Stimulated activated CD8-positive, alpha-beta memory T cell treated with anti-CD3 and anti-CD28 coated beads, Interleukin-7, amount 100 ng/mL, for 48 hours (primary cell): ENCODE data around the gene PPP2R2B.

Experiments
- DNase-seq, 2 donors: peaks; one replicate each; pipeline ENCODE4 v3.0.0-alpha.2; 2020; ENCODE audit warnings: low read depth in 1 of 2; ENCODE audit errors: extremely low read depth in 1 of 2

PPP2R2B gene

GRCh38 chr5:146878476-146879172, at the start of gene PPP2R2B:
Gene PPP2R2B, minus strand, starts transcription at chr5:146878757.
- DNase-seq = peak in 1 of 2 donors; percentile 15

GRCh38 chr5:146924132-146924531, 45.6 kb upstream of the PPP2R2B start:
- no peak for DNase-seq

DNA sequence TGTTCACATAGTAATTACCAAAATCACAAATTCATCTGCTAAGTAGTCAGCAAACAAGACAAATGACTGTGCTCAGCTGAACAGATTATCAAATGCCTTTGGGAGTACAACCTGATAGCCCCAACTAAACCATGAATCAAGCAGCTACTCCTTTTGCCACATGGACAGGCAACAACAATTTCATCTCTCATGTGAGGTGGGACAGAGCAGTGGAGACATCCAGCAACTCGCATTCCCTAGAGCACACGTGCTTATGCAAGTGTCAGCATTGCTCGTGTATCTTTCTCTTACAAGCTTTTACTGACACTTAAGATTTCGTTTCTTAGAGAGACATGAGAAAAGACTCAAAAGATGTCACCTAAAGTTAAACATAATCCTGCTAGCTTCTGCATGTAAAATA, 42.7 kb upstream of the PPP2R2B start:
- no peak for DNase-seq

GRCh38 chr5:146920351-146920881, 41.9 kb upstream of the PPP2R2B start:
- DNase-seq = no peak

DNA sequence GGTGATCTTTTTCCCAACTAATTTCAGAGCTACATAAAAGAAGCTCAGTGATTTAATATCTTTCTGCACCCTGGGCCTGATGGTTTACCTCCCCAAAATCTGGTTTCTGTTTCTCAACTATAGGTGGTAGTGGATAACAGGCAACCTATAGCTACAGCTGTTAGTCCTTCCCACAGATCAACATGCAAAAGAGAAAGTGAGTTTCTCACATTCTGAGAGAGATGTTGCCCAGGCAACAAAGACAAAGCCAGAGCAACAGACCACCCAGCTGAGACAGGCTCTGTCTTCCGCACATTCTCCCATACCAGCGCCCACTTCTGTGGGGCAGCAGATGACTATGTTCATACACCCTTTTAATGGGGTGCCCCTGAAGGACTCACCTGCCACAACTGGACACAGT, 40.7 kb upstream of the PPP2R2B start:
- no peak for DNase-seq

DNA sequence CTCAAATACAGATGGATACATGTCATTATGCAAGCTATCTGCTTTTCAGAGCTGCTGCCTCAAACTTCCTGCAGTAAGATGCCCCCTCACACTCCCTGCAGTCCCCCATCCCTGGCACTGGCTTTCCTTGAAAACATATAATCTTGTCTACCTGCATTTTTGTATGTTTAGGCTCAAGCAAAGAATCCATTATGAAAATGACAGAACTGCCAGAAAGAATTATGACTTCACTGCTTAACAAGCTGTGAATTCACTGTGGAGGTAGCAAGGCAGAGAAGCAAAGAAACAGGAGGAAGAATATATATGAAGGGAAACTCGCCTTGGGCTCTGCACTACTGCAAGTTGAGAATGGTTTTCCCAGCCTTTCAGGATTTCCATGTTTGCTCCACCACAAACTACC, 39.4 kb upstream of the PPP2R2B start:
- DNase-seq = no peak

DNA sequence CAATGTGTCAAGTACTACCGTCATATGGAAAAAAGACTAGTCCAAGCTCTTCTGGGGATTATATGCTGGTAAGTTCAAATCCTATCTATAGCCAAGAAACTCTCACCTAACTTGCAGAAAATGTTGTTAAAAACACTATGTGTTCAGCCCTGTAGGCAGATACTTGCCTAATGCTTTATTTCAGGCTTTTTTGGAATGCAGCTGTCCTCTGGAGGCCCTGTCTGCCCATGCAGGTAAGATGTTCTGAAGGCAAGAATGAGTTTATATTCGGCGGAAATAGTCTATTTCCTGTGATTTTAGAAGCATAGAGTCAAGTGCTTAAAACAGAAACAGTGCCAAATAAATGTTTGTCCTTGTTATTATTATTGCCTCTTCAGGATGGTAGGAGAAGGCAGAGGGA, 34.3 kb upstream of the PPP2R2B start:
- no peak for DNase-seq

- DNase-seq = no peak
Observed at GRCh38 chr5:146910239-146910638, 31.7 kb upstream of the PPP2R2B start.

DNA sequence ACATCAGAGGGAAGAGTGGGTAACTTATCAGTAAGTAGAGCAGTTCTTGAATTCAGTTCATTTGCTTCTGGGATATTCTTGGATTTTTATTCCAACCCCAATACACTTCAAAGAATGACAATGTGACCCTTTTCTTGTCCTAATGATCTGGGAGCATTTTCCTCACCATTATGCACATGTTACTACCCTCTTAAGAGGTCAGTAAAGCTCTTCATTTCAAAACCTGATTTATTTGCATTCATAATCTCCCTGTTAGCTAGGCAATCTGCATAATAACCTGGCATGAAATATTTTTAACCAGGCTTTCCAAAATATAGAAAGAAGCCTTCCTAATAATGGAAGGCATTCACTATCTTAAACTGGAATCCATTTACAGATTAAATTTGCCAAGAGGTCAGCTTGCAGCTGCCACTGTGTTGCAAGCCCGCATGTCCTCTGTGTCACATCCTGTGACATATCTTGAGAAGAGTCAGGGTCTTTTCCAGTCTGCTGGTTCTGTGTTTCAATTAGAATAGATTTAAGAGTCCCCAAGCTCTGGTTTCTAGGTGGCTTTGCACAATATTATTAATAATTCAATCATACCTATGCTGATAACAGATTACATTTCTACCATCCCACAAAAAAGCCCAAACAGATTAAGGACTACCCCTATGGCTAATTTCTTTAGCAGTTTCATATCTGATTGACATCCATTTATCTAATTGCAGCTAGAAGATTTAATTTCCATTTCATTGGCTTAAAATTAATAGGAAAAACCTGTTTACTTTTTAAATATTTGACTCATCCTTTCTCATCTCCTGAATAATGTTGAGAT, 30.9 kb upstream of the PPP2R2B start:
- no peak for DNase-seq

DNA sequence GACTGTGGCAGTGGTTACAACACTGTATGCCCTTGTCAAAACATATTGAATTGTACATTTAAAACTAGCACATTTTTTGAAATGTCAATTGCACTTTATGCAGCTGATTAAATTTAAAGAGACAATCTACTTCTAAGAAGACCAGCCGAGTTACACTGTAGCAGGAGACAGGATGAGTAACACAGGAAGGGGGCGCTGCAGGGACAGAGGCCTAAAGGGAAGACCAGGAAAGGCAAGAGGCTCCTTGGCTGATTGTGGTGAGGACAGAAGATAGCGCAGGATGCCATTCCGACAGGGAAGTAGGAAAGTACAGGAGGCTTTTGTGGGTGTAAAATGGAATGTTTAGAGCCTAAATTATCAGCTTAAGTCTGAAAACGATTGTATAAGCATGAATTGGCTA, 28.2 kb upstream of the PPP2R2B start:
- DNase-seq = no peak

GRCh38 chr5:146904890-146905289, 26.3 kb upstream of the PPP2R2B start:
- DNase-seq = no peak

DNA sequence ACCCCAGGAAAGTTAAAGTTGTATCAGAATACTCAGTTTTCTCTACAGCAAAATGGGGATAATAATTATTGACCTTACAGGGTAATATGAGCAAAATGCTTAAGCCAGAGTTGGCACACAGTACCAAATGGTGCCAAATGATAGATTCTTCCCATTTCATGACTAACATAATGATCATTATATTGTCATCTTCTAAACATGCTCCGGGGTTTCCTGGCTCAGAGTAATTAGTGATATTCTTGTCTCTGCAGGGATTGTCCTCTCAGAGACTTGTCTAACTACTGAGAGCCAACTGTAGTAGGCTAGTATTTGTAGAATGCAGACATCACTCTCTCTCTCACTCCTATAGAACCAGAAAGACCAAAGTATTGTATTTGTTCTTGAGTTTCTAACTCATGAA, 25.2 kb upstream of the PPP2R2B start:
- no peak for DNase-seq

- DNase-seq = no peak
Observed at GRCh38 chr5:146902471-146902870, 23.9 kb upstream of the PPP2R2B start.

DNA sequence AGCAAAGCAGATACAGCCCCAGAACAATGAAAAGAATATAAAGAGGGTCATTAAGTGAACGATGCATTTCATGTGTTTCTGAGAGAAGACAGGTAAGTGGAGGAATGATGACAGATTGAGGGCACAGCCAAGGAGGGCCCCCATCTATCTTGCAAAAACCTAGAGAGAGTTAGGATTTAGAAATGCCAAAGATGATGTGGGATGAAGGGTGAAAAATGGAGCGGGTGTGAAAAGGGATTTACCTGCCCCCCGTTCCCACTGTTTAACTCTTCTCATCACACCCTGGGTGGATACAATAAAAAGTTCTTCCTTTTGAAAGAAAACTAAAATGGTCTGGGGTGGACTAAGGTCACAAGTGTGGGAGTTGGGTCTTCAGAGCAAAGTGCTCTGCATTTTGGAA, 18.5 kb upstream of the PPP2R2B start:
- DNase-seq = no peak

DNA sequence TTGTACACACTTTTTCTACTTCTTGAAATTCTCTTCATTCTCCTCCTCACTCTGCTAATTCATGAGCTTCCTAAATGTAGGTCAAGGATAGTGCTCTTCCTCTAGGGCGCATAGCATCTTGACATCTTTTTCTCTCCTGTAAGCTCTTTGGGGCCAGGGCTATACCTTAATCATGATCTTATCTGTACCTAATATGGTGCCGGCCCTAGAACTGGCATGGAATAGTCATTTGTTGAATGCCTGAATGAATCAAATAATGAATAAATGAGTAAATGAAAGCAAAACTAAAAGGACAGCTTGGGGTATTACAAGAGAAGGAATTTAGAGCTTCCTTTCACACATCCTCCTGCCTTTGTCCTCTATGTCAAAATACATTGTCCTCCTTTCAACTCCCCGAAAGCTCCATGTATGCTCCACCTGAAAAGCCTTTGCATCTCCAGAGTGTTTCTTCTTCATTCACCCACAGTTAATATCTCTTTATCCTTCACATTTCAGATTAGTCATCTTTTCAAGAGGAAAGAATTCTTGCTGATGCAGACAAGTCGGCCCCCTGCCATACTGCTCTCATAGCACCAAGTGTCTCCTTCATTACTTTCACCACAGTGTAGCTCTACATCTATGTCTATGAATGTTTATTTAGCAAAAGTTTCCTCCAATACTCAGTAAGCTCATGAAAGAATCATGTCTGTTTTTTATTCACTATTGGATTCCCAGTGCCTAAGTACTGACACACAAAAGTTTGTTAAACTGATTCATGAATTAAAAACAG, 16.4 kb upstream of the PPP2R2B start:
- DNase-seq = no peak

DNA sequence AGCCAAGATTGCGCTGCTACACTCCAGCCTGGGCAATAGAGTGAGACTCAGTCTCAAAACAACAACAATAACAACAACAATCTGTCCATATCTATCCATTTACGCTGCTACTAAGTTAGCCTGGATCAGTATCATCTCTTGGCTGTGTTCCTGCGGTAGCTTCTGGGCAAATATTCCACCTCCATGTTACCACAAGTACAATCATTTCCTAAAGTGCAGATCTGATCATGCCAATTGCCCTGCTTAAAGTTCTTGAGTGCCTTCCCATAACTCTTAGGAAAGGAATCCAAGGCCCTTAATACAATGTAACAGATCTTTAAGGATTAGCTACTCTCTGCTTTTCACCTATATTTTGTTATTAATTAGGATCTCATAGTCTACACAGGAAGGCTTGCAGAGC, 15.4 kb upstream of the PPP2R2B start:
- DNase-seq = no peak

DNA sequence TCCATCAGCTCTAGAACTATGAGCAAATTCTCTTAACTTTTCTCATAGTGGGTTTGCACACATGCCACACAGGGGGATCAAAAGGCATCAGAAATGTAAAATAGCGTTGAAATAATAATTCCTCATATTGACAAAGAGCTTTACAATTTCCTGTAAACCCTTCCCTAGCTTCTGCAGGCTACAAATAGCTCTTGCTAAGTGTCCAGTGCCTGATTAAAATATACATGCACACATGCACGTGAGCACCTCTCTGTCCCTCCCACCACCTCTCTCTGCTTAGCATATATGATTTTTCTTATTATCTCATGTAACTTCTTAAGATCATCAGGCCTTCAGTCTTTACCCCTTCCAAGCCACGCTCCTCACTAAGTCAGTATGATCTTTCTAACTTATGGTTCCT, 13.7 kb upstream of the PPP2R2B start:
- DNase-seq = no peak

DNA sequence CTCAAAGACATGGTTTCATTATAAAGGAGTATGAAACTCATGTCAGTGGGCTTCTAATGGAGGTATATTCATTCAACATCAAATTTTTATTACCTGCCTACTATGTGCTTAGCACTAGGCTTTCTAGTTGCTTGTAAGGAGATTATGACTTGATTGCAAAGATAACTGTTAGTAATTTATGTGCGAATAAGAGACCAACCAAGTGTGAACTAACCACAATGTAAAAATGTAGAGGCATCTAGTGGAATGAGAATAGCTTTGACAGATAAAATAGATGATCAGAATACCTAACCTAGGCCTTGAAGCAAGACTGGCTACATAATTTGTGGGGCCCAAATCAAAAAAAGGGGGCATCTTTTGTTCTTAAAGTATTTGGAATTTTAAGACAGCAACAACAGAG, 13.0 kb upstream of the PPP2R2B start:
- DNase-seq = no peak

- DNase-seq = no peak
Observed at GRCh38 chr5:146890731-146891440, 12.3 kb upstream of the PPP2R2B start.

DNA sequence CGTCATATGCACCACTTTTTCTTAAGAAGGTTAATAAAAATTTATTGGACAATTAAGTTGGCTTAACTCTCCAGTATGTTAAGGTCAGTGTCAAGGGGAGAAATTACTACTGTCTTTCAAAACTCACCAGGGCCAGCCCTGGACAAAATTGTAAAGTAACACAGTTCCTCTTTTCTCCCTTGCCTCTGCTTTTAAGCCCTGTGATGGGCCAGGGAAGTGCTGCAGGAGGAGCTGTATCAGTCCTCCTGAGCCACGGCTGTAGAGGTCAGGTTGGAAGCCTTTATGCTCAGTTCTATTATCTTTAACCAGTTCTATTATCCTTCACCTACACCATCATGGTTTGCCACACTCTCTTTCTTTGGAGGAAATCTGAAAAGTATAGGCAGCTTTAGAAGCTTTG, 11.5 kb upstream of the PPP2R2B start:
- DNase-seq = no peak

DNA sequence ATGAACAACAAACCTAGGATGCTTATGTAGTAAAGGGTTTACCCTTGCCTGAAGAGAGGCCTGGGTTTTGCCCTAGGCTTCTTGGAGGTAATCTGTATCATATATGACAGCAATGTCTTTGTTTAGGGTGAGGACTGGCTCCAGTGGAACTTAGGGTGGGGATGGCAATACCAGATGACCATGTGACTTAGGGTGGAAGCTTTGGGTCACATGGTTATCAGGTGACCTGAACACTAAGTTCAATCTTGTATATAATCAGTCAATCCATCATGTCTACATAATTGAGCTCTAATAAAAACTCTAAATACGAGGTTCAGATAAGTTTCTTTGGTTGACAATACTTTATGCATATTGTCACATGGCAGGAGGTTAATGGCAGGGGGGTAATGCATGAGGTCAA, 10.6 kb upstream of the PPP2R2B start:
- DNase-seq = no peak
